ENCODE results near the gene TLCD1.
"Not testable (repeated sequence)": the region's sequence is repeated elsewhere in the genome, so short reads cannot be mapped to it uniquely, and the experiment has no call there.

Gene TLCD1

GRCh38 chr17:28746611-28747050 lies 20.6 kb upstream of the TLCD1 start:
- DNase-seq: no peak

- DNase-seq: no peak
Observed at GRCh38 chr17:28745786-28746411, 19.9 kb upstream of the TLCD1 start.

- peak; percentile 60 for DNase-seq
Observed at GRCh38 chr17:28744972-28745785, 19.1 kb upstream of the TLCD1 start.

GRCh38 chr17:28744104-28744971 lies 18.3 kb upstream of the TLCD1 start:
- peak; percentile 79 for DNase-seq

DNA sequence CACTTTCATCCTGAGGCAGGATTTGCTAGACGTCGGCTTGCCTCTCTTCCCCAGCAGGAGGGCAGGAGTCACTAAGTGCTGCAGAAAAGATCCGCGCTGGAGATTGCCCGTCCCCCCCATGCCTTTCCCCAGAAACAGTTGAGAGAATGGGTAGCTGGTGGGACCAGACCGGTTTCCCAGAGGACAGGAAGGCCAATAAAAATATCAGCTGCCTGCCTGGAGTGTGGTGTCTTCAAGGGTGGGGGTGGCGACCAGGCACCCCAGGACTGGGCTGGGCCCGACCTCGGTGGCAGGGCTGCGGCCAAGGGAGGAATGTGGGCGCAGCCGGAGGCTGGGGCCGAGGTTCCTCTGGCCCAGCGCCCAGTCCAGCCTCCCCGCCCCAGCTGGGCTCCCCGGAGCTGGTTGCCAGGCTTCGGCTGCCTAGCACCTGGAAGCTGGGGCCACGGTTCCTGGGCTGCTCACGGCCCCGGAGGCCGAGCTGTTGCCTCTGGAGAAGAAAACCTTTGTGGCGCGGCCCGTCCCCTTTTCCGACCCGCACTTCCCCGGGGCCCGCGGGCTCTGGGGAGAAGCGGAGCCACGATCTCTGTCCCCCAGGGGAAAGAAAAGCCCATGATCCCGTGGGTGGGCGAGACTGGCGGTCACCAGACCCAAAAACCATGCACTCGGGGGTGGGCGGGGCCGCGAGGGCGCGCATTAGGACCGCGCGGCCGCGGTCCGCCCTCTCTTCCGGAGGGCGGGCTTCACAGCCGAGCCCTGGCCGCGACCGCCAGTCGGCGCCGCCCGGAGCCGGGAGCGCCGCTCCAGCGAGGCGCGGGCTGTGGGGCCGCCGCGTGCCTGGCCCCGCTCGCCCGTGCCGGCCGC lies 17.4 kb upstream of the TLCD1 start, which contains the start of gene TRAF4:
TRAF4 (plus strand) TSS at position 769 of the 861 bp plus-strand sequence. CDS start 102 bp downstream, outside the sequence.
- DNase-seq: peak; percentile 92

GRCh38 chr17:28741358-28742349 lies 15.6 kb upstream of the TLCD1 start:
- DNase-seq: no peak

GRCh38 chr17:28740406-28741357 lies 14.6 kb upstream of the TLCD1 start:
- no peak for DNase-seq

- peak; percentile 66 for DNase-seq
Observed at GRCh38 chr17:28738680-28739384, 12.8 kb upstream of the TLCD1 start.

DNA sequence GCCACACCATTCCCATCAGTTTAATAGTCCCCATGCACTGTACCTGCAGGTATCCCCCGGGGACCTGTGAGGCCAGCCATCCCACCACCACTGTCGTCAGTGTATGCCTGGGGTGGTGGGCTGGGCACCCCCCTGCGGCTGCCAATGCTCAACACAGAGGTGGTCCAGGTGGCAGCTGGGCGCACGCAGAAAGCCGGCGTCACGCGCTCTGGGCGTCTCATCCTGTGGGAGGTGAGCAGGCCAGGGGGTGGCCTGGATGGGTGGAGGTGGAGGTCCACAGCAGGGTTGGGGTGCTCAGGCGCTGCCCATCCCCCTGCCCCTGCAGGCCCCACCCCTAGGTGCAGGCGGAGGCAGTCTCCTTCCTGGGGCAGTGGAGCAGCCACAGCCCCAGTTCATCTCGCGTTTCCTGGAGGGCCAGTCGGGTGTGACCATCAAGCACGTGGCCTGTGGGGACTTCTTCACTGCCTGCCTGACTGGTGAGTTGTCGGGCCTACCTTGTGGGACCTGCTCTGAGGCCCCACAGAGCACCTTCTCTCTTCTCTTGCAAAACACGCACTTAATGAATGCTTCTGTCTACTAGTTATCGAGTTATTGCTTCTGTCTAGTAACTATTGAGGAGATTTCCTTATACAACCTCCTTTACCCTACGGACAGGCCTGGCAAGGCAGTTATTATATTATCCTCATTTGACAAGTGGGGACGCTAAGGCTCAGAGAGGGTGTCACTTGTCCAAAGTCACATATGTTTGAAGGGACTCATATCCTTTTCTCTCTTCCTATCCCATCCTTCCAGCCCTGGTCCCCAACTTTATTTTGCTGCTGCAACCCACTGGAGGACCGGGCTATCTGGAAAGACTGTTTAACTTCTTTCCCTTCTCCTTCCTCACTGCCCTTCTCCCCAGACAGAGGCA lies 12.0 kb upstream of the TLCD1 start:
- no peak for DNase-seq

- no peak for DNase-seq
Observed at GRCh38 chr17:28737316-28737715, 11.3 kb upstream of the TLCD1 start.

- DNase-seq: not testable (repeated sequence)
Observed at GRCh38 chr17:28735913-28736769, 10.1 kb upstream of the TLCD1 start.

GRCh38 chr17:28735242-28735722 lies 9.2 kb upstream of the TLCD1 start:
- no peak for DNase-seq

GRCh38 chr17:28734712-28735241 lies 8.7 kb upstream of the TLCD1 start:
- no peak for DNase-seq

DNA sequence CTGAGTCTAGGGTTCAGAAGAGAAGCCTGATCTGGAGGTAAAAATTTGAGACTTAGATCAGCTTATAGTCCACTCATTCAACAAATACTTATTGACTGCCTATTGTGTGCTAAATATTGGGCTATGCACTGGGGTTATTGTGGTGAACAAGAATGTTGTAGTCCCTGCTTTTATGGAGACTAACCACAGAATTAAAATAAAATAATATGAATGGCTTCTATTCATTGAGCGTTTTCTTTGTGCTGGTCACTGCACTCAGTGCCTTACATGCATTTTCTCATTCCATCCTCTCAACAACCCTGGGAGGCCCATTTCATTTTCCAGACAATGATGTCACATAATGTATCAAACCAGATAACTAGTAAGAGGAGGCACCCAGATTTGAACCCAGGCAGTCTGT lies 7.3 kb upstream of the TLCD1 start:
- DNase-seq: no peak

- DNase-seq: no peak
Observed at GRCh38 chr17:28729950-28730330, 3.9 kb upstream of the TLCD1 start.
